Measurements from ENCODE around the gene MAGEC3. TPM values are rescaled to one million over a fixed set of nuclear protein-coding genes. Genes with fewer than 3 reads are reported as not detected.

The MAGEC3 gene
- total and polyA plus RNA-seq, 2 experiments from 2014 or later, result not detected

GRCh38 chrX:141935645-141936044 lies 97.5 kb downstream of the MAGEC3 start:
- no peak for DNase-seq
- no peaks in the 10 kb centered on the region for H3K9me3 ChIP-seq (ENCODE audit: low read depth)
- no peaks in the 10 kb centered on the region for H3F3A ChIP-seq (ENCODE audit: insufficient read depth)
- H3K4me3 ChIP-seq, result no peak overlapping the region
- no peaks in the 10 kb centered on the region for H4K20me1 ChIP-seq (ENCODE audit: insufficient read depth)
- H3K4me2 ChIP-seq (ENCODE audit: unreplicated experiment), result no peak overlapping the region
- no peaks in the 10 kb centered on the region for H3K4me1 ChIP-seq (ENCODE audit: insufficient read depth)
- no peak for TF ChIP-seq EZH2 (IDR thresholded peaks at IDR 0.05; ENCODE audit: insufficient read depth, poor library complexity, severe bottlenecking)
- no peak for TF ChIP-seq EZH2phosphoT487 (IDR thresholded peaks at IDR 0.05; ENCODE audit: insufficient read depth, low read depth)
- H3K9ac ChIP-seq, result no peak overlapping the region
- H3K9me2 ChIP-seq (ENCODE audit: insufficient read depth), result no peaks in the 10 kb centered on the region
- H2AFZ ChIP-seq, result no peak overlapping the region
- no peaks in the 10 kb centered on the region for H3K79me2 ChIP-seq (ENCODE audit: insufficient read depth)
- no peak overlapping the region for H3K27ac ChIP-seq
- H3K27me3 ChIP-seq (replicated peaks; ENCODE audit: insufficient read depth), result no peaks in the 10 kb centered on the region
- in situ Hi-C loops (cut with MboI), result no loop called here
- no peaks in the 10 kb centered on the region for H3K36me3 ChIP-seq (ENCODE audit: low read depth)
- WGBS, 2 experiments (ENCODE audit: low coverage in 1 of 2, low lambda C conversion rate in 2 of 2, missing lambda C conversion rate in 2 of 2), result 22 to 32% methylated on average over 2 of the region's 2 CpGs

- no peaks in the 10 kb centered on the region for H4K20me1 ChIP-seq (ENCODE audit: insufficient read depth)
- no peak for TF ChIP-seq EZH2 (IDR thresholded peaks at IDR 0.05; ENCODE audit: insufficient read depth, poor library complexity, severe bottlenecking)
- no peak for TF ChIP-seq EZH2phosphoT487 (IDR thresholded peaks at IDR 0.05; ENCODE audit: insufficient read depth, low read depth)
- no peaks in the 10 kb centered on the region for H3K79me2 ChIP-seq (ENCODE audit: insufficient read depth)
- no peak overlapping the region for H2AFZ ChIP-seq
- H3K4me3 ChIP-seq, result no peak overlapping the region
- 9 to 13% methylated on average over 1 of the region's 1 CpG for WGBS, 2 experiments (ENCODE audit: low coverage in 1 of 2, low lambda C conversion rate in 2 of 2, missing lambda C conversion rate in 2 of 2)
- no peak overlapping the region for H3K4me2 ChIP-seq (ENCODE audit: unreplicated experiment)
- H3K9ac ChIP-seq, result no peak overlapping the region
- in situ Hi-C loops (cut with MboI), result no loop called here
- H3F3A ChIP-seq (ENCODE audit: insufficient read depth), result no peaks in the 10 kb centered on the region
- no peaks in the 10 kb centered on the region for H3K9me3 ChIP-seq (ENCODE audit: low read depth)
- H3K27me3 ChIP-seq (replicated peaks; ENCODE audit: insufficient read depth), result no peaks in the 10 kb centered on the region
- no peaks in the 10 kb centered on the region for H3K36me3 ChIP-seq (ENCODE audit: low read depth)
- H3K9me2 ChIP-seq (ENCODE audit: insufficient read depth), result no peaks in the 10 kb centered on the region
- DNase-seq, result no peak
- no peak overlapping the region for H3K27ac ChIP-seq
- no peaks in the 10 kb centered on the region for H3K4me1 ChIP-seq (ENCODE audit: insufficient read depth)
Observed at GRCh38 chrX:141936080-141936479, 98.0 kb downstream of the MAGEC3 start.

GRCh38 chrX:141941234-141941633 lies 103.1 kb downstream of the MAGEC3 start:
- Histone ChIP-seq H3K27ac (no peak overlapping the region), H3K36me3 (ENCODE audit: low read depth) (no peaks in the 10 kb centered on the region), H3K4me1 (ENCODE audit: insufficient read depth) (no peaks in the 10 kb centered on the region), H4K20me1 (ENCODE audit: insufficient read depth) (no peaks in the 10 kb centered on the region), H3K27me3 (replicated peaks; ENCODE audit: insufficient read depth) (no peaks in the 10 kb centered on the region), H3K4me2 (ENCODE audit: unreplicated experiment) (no peak overlapping the region), H3K79me2 (ENCODE audit: insufficient read depth) (no peaks in the 10 kb centered on the region), H2AFZ (no peak overlapping the region), H3F3A (ENCODE audit: insufficient read depth) (no peaks in the 10 kb centered on the region), H3K9me3 (ENCODE audit: low read depth) (no peaks in the 10 kb centered on the region), H3K9ac (no peak overlapping the region), H3K9me2 (ENCODE audit: insufficient read depth) (no peaks in the 10 kb centered on the region), H3K4me3 (no peak overlapping the region)
- TF ChIP-seq EZH2 (IDR thresholded peaks at IDR 0.05; ENCODE audit: insufficient read depth, poor library complexity, severe bottlenecking) (no peak), EZH2phosphoT487 (IDR thresholded peaks at IDR 0.05; ENCODE audit: insufficient read depth, low read depth) (no peak)
- in situ Hi-C loops (cut with MboI), result no loop called here
- DNase-seq, result no peak
- WGBS, 2 experiments (ENCODE audit: low coverage in 1 of 2, low lambda C conversion rate in 2 of 2, missing lambda C conversion rate in 2 of 2), result 11 to 23% methylated on average over 2 of the region's 2 CpGs

- no peak overlapping the region for H2AFZ ChIP-seq
- no peak for DNase-seq
- TF ChIP-seq EZH2 (IDR thresholded peaks at IDR 0.05; ENCODE audit: insufficient read depth, poor library complexity, severe bottlenecking) (no peak), EZH2phosphoT487 (IDR thresholded peaks at IDR 0.05; ENCODE audit: insufficient read depth, low read depth) (no peak)
- H3K4me1 ChIP-seq (ENCODE audit: insufficient read depth), result no peaks in the 10 kb centered on the region
- no peak overlapping the region for H3K27ac ChIP-seq
- no peak overlapping the region for H3K4me2 ChIP-seq (ENCODE audit: unreplicated experiment)
- H3K9me3 ChIP-seq (ENCODE audit: low read depth), result no peaks in the 10 kb centered on the region
- H3K36me3 ChIP-seq (ENCODE audit: low read depth), result no peaks in the 10 kb centered on the region
- 27 to 29% methylated on average over 7 of the region's 7 CpGs for WGBS, 2 experiments (ENCODE audit: low coverage in 1 of 2, low lambda C conversion rate in 2 of 2, missing lambda C conversion rate in 2 of 2)
- H4K20me1 ChIP-seq (ENCODE audit: insufficient read depth), result no peaks in the 10 kb centered on the region
- H3K9ac ChIP-seq, result no peak overlapping the region
- no peak overlapping the region for H3K4me3 ChIP-seq
- H3K79me2 ChIP-seq (ENCODE audit: insufficient read depth), result no peaks in the 10 kb centered on the region
- H3K9me2 ChIP-seq (ENCODE audit: insufficient read depth), result no peaks in the 10 kb centered on the region
- in situ Hi-C loops (cut with MboI), result no loop called here
- H3F3A ChIP-seq (ENCODE audit: insufficient read depth), result no peaks in the 10 kb centered on the region
- H3K27me3 ChIP-seq (replicated peaks; ENCODE audit: insufficient read depth), result no peaks in the 10 kb centered on the region
Observed at GRCh38 chrX:141945426-141945825, 107.3 kb downstream of the MAGEC3 start.

DNA sequence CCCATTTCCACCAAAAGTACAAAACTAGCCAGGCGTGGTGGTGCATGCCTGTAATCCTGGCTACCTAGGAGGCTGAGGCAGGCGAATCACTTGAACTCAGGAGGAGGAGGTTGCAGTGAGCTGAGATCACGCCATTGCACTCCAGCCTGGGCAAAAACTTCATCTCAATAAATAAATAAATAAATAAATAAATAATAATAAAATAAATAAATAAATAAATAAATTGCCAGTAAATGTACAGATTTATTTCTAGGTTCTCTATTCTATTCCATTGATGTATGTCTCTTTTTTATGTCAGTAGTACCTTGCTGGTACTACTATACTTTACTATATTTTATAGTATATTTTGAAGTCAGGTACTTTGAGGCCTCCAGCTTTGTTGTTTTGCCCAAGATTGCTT lies 109.2 kb downstream of the MAGEC3 start:
- no peak for TF ChIP-seq EZH2 (IDR thresholded peaks at IDR 0.05; ENCODE audit: insufficient read depth, poor library complexity, severe bottlenecking)
- TF ChIP-seq EZH2phosphoT487 (IDR thresholded peaks at IDR 0.05; ENCODE audit: insufficient read depth, low read depth), result no peak
- Histone ChIP-seq H2AFZ (no peak overlapping the region), H3K27me3 (replicated peaks; ENCODE audit: insufficient read depth) (no peaks in the 10 kb centered on the region), H3K9me2 (ENCODE audit: insufficient read depth) (no peaks in the 10 kb centered on the region), H3K9me3 (ENCODE audit: low read depth) (no peaks in the 10 kb centered on the region), H3K4me2 (ENCODE audit: unreplicated experiment) (no peak overlapping the region), H3K36me3 (ENCODE audit: low read depth) (no peaks in the 10 kb centered on the region), H3K79me2 (ENCODE audit: insufficient read depth) (no peaks in the 10 kb centered on the region), H3K9ac (no peak overlapping the region), H4K20me1 (ENCODE audit: insufficient read depth) (no peaks in the 10 kb centered on the region), H3F3A (ENCODE audit: insufficient read depth) (no peaks in the 10 kb centered on the region), H3K4me1 (ENCODE audit: insufficient read depth) (no peaks in the 10 kb centered on the region), H3K27ac (no peak overlapping the region), H3K4me3 (no peak overlapping the region)
- WGBS, 2 experiments (ENCODE audit: low coverage in 1 of 2, low lambda C conversion rate in 2 of 2, missing lambda C conversion rate in 2 of 2), result 36 to 41% methylated on average over 3 of the region's 3 CpGs
- DNase-seq, result no peak
- in situ Hi-C loops (cut with MboI), result no loop called here

Other genes with a start within 250 kb of the MAGEC3 start
- not detected in 2 replicates for gene SPANXA2, start 248.6 kb upstream of the MAGEC3 start, total RNA-seq (2014; rRNA removed; shearing (Covaris generic))
- not detected in 2 replicates for gene SPANXA2, start 248.6 kb upstream of the MAGEC3 start, polyA plus RNA-seq (2016; fragmentation: Nextera tagmentation; extraction: Ambion mirVana)
- gene SPANXD, start 139.6 kb upstream of the MAGEC3 start, total RNA-seq (2014; rRNA removed; shearing (Covaris generic)), result not detected in 2 replicates
- gene SPANXD, start 139.6 kb upstream of the MAGEC3 start, polyA plus RNA-seq (2016; fragmentation: Nextera tagmentation; extraction: Ambion mirVana), result not detected in 2 replicates
- not detected in 2 replicates for gene MAGEC1, start 65.6 kb downstream of the MAGEC3 start, total RNA-seq (2014; rRNA removed; shearing (Covaris generic))
- not detected in 2 replicates for gene MAGEC1, start 65.6 kb downstream of the MAGEC3 start, polyA plus RNA-seq (2016; fragmentation: Nextera tagmentation; extraction: Ambion mirVana)

Measured in GM23248 (cell line).